B cell (primary cell): ENCODE data around the gene OR1E2. TPM values are rescaled to one million over a fixed set of nuclear protein-coding genes. Genes with fewer than 3 reads are reported as not detected.
"Not testable (repeated sequence)": the region's sequence is repeated elsewhere in the genome, so short reads cannot be mapped to it uniquely, and the experiment has no call there.

Experiments
- ATAC-seq: fragments of 200-7000 bp; cut with Tn5 transposase; one replicate; pipeline ENCODE4 v1.10.0; 2021; ENCODE audit warnings: low read depth, mild to moderate bottlenecking, moderate number of reproducible peaks, moderate library complexity
- CTCF ChIA-PET: fragments of 350-600 bp; sonication (Branson Sonifier 250); formaldehyde crosslinking; loops from one replicate; lab custom pipeline; 2021; ENCODE audit warnings: antibody characterized with exemption, inconsistent platforms; lab: Charles Lee
- POLR2A ChIA-PET: fragments of 350-600 bp; sonication (Branson Sonifier 250); formaldehyde crosslinking; loops from one replicate; lab custom pipeline; 2021; ENCODE audit warnings: antibody characterized with exemption; lab: Charles Lee
- DNase-seq: peaks from one replicate; pipeline ENCODE4 v3.0.0; 2013
- H2AFZ ChIP-seq: 2 replicates; pipeline ENCODE4 v1.6.1; 2012; ENCODE audit warnings: mild to moderate bottlenecking, low read depth, low read length; ENCODE audit not compliant: insufficient read depth, poor library complexity, severe bottlenecking
- H3K27ac ChIP-seq, 2 donors: 1 replicate in 1 of 2; 2 replicates in 1 of 2; pipeline ENCODE4 v1.5.1; 2012 to 2013; ENCODE audit warnings: low read length in 2 of 2, mild to moderate bottlenecking in 2 of 2, moderate library complexity in 1 of 2
- H3K27me3 ChIP-seq, 4 experiments: fragments of 200-600 bp in 1 of 4; sonication (generic) in 1 of 4; replicated peaks in 1 of 4; 1 replicate in 2 of 4; 2 replicates in 2 of 4; pipeline versions ENCODE4 v1.6.1 to v1.7.0; 2013 to 2016; ENCODE audit warnings: low read length in 3 of 4, mild to moderate bottlenecking in 2 of 4, mixed read lengths in 1 of 4, moderate library complexity in 1 of 4; ENCODE audit not compliant: insufficient read depth in 4 of 4, control insufficient read depth in 3 of 4; ENCODE audit errors: control extremely low read depth in 1 of 4
- H3K36me3 ChIP-seq, 2 experiments: replicated peaks in 1 of 2; 1 replicate in 1 of 2; 2 replicates in 1 of 2; pipeline versions ENCODE4 v1.6.1 to v1.7.1; 2013; ENCODE audit warnings: low read length in 1 of 2; ENCODE audit not compliant: insufficient read depth in 2 of 2, control insufficient read depth in 1 of 2; ENCODE audit errors: control extremely low read depth in 1 of 2, extremely low read depth in 1 of 2
- H3K4me1 ChIP-seq, 2 donors: fragments of 200-600 bp in 1 of 2; sonication (generic) in 1 of 2; 1 replicate in 1 of 2; 2 replicates in 1 of 2; pipeline versions ENCODE4 v1.5.1 to v1.6.1; 2013 to 2017; ENCODE audit warnings: low read length in 2 of 2; ENCODE audit not compliant: control insufficient read depth in 2 of 2, insufficient read depth in 2 of 2
- H3K4me2 ChIP-seq: replicated peaks from 2 replicates; pipeline ENCODE3; 2012; ENCODE audit warnings: mild to moderate bottlenecking, low read depth, low read length; ENCODE audit not compliant: poor library complexity, severe bottlenecking
- H3K4me3 ChIP-seq, 5 experiments: fragments of 200-600 bp in 1 of 5; sonication (generic) in 1 of 5; 1 replicate in 3 of 5; 2 replicates in 2 of 5; pipeline versions ENCODE4 v1.5.1 to v1.7.0; 2011 to 2016; ENCODE audit warnings: low read length in 4 of 5, mild to moderate bottlenecking in 4 of 5, low read depth in 2 of 5, control low read depth in 1 of 5, moderate library complexity in 1 of 5; ENCODE audit not compliant: insufficient read depth in 1 of 5; ENCODE audit errors: control extremely low read depth in 1 of 5, extremely low read depth in 1 of 5
- H3K79me2 ChIP-seq: fragments of 200-600 bp; sonication (generic); one replicate; pipeline ENCODE4 v1.6.0; 2016; ENCODE audit warnings: low read length; ENCODE audit not compliant: control insufficient read depth, insufficient read depth
- H3K9ac ChIP-seq: fragments of 200-600 bp; sonication (generic); 2 replicates; pipeline ENCODE4 v1.6.1; 2017; ENCODE audit warnings: mild to moderate bottlenecking, low read length, moderate library complexity
- H3K9me3 ChIP-seq, 3 donors: one replicate each; pipeline versions ENCODE4 v1.6.1 to v1.7.1; 2013; ENCODE audit warnings: low read length in 2 of 3; ENCODE audit not compliant: control insufficient read depth in 2 of 3, insufficient read depth in 1 of 3; ENCODE audit errors: control extremely low read depth in 1 of 3
- H4K20me1 ChIP-seq: 2 replicates; pipeline ENCODE4 v1.6.0; 2012; ENCODE audit warnings: mild to moderate bottlenecking, low read length; ENCODE audit not compliant: insufficient read depth, control insufficient read depth, poor library complexity, severe bottlenecking
- H3K27ac Mint-ChIP-seq: one replicate; pipeline ENCODE4 v1.8.0; 2021; ENCODE audit warnings: mixed read lengths
- H3K27me3 Mint-ChIP-seq: one replicate; pipeline ENCODE4 v1.8.0; 2021; ENCODE audit warnings: mixed read lengths
- H3K4me1 Mint-ChIP-seq: one replicate; pipeline ENCODE4 v1.8.0; 2021; ENCODE audit warnings: mixed read lengths
- H3K4me3 Mint-ChIP-seq: one replicate; pipeline ENCODE4 v1.8.0; 2021; ENCODE audit warnings: mixed read lengths
- H3K9me3 Mint-ChIP-seq: one replicate; pipeline ENCODE4 v1.8.0; 2022; ENCODE audit warnings: mixed read lengths; ENCODE audit not compliant: insufficient read depth
- EZH2 ChIP-seq: IDR thresholded peaks from 2 replicates; pipeline ENCODE4 v1.6.1; 2012; ENCODE audit warnings: borderline replicate concordance, low read depth, mild to moderate bottlenecking, moderate library complexity, low read length; ENCODE audit not compliant: insufficient read depth, poor library complexity, severe bottlenecking
- WGBS: methylation state at CpG from one replicate; pipeline ENCODE4 v1.1.5; 2013; ENCODE audit warnings: missing lambda C conversion rate; ENCODE audit not compliant: insufficient coverage; 5-methylcytosine and 5-hydroxymethylcytosine counted together
- intact Hi-C: fragments of 100-400 bp; cut with micrococcal nuclease; formaldehyde crosslinking; loops from one replicate; pipeline ENCODE4 v1.10.0; 2022
- polyA plus RNA-seq: library from polyadenylated mRNA; depleted of rRNA; stranded (reverse); fragments of >200 nt; gene quantifications from 2 replicates; pipeline ENCODE4 v1.2.3, GENCODE V29; 2012
- total RNA-seq, 2 donors: library from RNA; stranded (reverse); fragments of 120-200 nt in 1 of 2; gene quantifications; 1 replicate in 1 of 2; 2 replicates in 1 of 2; pipeline versions ENCODE4 v1.2.3 to v1.2.4, GENCODE V29; 2013 to 2022
- TF ChIP-seq, protein P1 (sequence below): fragments of 200-600 bp; IDR thresholded peaks from one replicate; pipeline ENCODE4 v1.8.0; 2022; ENCODE audit warnings: antibody characterized with exemption, mild to moderate bottlenecking

Gene OR1E2
- total and polyA plus RNA-seq, 2 donors (not counting 1 experiment from before 2014, with no cell fraction given): not detected

DNA sequence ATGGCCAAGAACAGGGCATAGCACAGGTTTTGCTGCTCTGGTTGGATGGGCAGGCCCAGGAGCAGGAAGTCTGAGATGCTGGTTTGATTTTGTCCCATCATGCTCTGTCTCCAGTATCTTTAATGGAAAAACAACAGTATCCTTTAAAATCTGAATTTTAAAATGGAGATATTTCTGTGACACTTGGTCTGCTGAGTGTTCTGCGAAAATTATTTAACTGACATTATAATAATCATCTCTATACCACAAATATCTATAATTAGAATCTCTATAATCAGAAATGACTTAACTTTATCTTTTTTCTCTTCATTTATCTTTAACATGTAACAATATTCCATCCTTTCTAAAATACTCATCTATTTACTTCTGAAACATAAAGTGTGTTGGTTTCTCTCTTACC, 35.3 kb downstream of the OR1E2 start, which contains the start of gene OR1E1:
OR1E1 (minus strand) TSS at position 101 of the 400 bp plus-strand sequence; CDS start at position 101, 0 bp downstream.
- H3K36me3 ChIP-seq: no peaks in the 10 kb centered on the region
- TF ChIP-seq, protein P1, sequence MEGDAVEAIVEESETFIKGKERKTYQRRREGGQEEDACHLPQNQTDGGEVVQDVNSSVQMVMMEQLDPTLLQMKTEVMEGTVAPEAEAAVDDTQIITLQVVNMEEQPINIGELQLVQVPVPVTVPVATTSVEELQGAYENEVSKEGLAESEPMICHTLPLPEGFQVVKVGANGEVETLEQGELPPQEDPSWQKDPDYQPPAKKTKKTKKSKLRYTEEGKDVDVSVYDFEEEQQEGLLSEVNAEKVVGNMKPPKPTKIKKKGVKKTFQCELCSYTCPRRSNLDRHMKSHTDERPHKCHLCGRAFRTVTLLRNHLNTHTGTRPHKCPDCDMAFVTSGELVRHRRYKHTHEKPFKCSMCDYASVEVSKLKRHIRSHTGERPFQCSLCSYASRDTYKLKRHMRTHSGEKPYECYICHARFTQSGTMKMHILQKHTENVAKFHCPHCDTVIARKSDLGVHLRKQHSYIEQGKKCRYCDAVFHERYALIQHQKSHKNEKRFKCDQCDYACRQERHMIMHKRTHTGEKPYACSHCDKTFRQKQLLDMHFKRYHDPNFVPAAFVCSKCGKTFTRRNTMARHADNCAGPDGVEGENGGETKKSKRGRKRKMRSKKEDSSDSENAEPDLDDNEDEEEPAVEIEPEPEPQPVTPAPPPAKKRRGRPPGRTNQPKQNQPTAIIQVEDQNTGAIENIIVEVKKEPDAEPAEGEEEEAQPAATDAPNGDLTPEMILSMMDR: no peak
- TF ChIP-seq EZH2: no peak
- Mint-ChIP-seq H3K4me1 (no peaks in the 10 kb centered on the region), H3K27ac (no peak within 1 kb of the TSS), H3K4me3 (no peak within 1 kb of the TSS), H3K27me3 (peaks cover 23% of the 10 kb centered on the region), H3K9me3 (no peaks in the 10 kb centered on the region)
- ChIA-PET POLR2A (no interaction called here), CTCF (no interaction called here)
- ATAC-seq (no peak), DNase-seq (no peak)
- no peak within 1 kb of the TSS for H2AFZ ChIP-seq
- H3K79me2 ChIP-seq: no peaks in the 10 kb centered on the region
- H3K9ac ChIP-seq: no peak within 1 kb of the TSS
- intact Hi-C loops: no loop called here
- no peaks in the 10 kb centered on the region for H4K20me1 ChIP-seq
- H3K27me3 ChIP-seq: peaks cover 0 to 4% (median 0%) of the 10 kb centered on the region in 4 experiments
- H3K9me3 ChIP-seq: no peaks in the 10 kb centered on the region
- H3K4me1 ChIP-seq: no peaks in the 10 kb centered on the region
- no peak within 1 kb of the TSS for H3K4me3 ChIP-seq
- H3K27ac ChIP-seq: no peak within 1 kb of the TSS
- H3K4me2 ChIP-seq: no peak within 1 kb of the TSS
- no CpG with 5 or more reads among the region's 1 CpG for WGBS

DNA sequence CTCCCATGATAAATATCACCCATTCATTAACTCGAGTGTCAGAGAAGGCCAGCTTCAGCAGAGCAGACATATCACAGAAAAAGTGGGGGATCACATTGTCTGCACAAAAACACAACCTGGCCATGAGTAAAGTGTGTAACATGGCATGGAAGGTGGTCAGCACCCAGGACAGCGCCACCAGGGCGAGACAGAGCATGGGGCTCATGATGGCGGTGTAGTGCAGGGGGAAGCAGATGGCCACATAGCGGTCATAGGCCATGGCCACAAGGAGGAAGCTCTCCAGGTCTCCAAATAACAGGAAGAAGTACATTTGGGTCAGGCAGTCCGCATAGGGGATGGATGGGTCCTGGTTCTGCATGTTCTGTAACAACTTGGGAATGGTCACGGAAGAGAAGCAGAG, 35.8 kb downstream of the OR1E2 start:
- DNase-seq, H3K79me2 ChIP-seq, H3K4me3 ChIP-seq, H4K20me1 ChIP-seq, H3K9ac ChIP-seq, H3K4me3 Mint-ChIP-seq, H3K27me3 ChIP-seq, H2AFZ ChIP-seq, H3K9me3 Mint-ChIP-seq, ATAC-seq, H3K4me1 Mint-ChIP-seq, POLR2A ChIA-PET, H3K4me2 ChIP-seq, H3K27ac Mint-ChIP-seq, CTCF ChIA-PET, H3K36me3 ChIP-seq, intact Hi-C loops, H3K4me1 ChIP-seq, H3K27ac ChIP-seq, H3K9me3 ChIP-seq: not testable (repeated sequence)
- peaks cover 23% of the 10 kb centered on the region for H3K27me3 Mint-ChIP-seq
- 41% methylated on average over 5 of the region's 7 CpGs for WGBS
